Renal cortical epithelial cell (primary cell): ENCODE measurements around the gene ZNF724. TPM values are rescaled to one million over a fixed set of nuclear protein-coding genes. Genes with fewer than 3 reads are reported as not detected.

Experiments
- DNase-seq: peaks from one replicate; pipeline ENCODE4 v3.0.0-alpha.2; 2011; ENCODE audit warnings: low read depth
- total RNA-seq: library from RNA; depleted of rRNA; stranded (reverse); fragments of >200 nt; gene quantifications from 2 replicates; pipeline ENCODE4 v1.2.3, GENCODE V29; 2014

Gene ZNF724
- total RNA-seq, 1 donor from 2014 or later = 5.8 TPM

- DNase-seq = no peak
Measured at GRCh38 chr19:23241419-23241818, 8.8 kb downstream of the ZNF724 start.

GRCh38 chr19:23222998-23223652, 27.1 kb downstream of the ZNF724 start:
- DNase-seq = no peak

GRCh38 chr19:23203841-23204344, 46.3 kb downstream of the ZNF724 start:
- no peak for DNase-seq

GRCh38 chr19:23190341-23190740, 59.9 kb downstream of the ZNF724 start:
- no peak for DNase-seq

- no peak for DNase-seq
Measured at GRCh38 chr19:23183251-23183650, 66.9 kb downstream of the ZNF724 start.

Other genes with a start within 250 kb of the ZNF724 start
- gene ZNF728, start 247.2 kb downstream of the ZNF724 start, total RNA-seq = 0.40 TPM in 1 of 2 replicates, not detected in the other
- 1.1 and 1.9 TPM in 2 replicates for gene ZNF730, start 133.4 kb downstream of the ZNF724 start, total RNA-seq
- gene ZNF91, start 145.1 kb upstream of the ZNF724 start, total RNA-seq = 27.8 and 52.0 TPM in 2 replicates